HL-60 (cell line): ENCODE results near the gene HS6ST3.

Experiments
- POLR2AphosphoS5 ChIP-seq: IDR thresholded peaks from 2 replicates; pipeline ENCODE4 v1.6.1; 2012; ENCODE audit warnings: low read depth
- TF ChIP-seq, protein P1 (sequence below): IDR thresholded peaks from 2 replicates; pipeline ENCODE4 v1.6.1; 2012; ENCODE audit warnings: low read depth; ENCODE audit not compliant: insufficient replicate concordance

DNA sequence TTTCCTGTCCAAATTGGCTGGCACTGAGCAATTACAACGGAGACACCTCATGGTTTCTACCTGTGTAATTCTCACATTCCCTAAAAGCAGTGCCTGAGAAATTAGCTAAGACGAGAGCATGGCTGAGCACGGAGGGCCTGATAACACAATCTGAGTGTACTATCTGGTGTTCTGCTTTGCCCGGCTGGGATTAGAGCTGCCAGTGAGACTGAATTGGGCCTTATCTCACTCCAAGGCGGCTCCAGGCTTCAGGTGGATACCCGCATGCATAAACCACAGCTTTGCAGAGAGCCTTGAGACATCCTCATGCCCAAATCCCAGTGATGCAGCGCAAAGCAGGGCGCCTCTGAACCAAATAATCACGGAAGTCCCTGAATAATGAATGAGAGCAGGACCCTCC lies 732.1 kb downstream of the HS6ST3 start:
- TF ChIP-seq, protein P1, sequence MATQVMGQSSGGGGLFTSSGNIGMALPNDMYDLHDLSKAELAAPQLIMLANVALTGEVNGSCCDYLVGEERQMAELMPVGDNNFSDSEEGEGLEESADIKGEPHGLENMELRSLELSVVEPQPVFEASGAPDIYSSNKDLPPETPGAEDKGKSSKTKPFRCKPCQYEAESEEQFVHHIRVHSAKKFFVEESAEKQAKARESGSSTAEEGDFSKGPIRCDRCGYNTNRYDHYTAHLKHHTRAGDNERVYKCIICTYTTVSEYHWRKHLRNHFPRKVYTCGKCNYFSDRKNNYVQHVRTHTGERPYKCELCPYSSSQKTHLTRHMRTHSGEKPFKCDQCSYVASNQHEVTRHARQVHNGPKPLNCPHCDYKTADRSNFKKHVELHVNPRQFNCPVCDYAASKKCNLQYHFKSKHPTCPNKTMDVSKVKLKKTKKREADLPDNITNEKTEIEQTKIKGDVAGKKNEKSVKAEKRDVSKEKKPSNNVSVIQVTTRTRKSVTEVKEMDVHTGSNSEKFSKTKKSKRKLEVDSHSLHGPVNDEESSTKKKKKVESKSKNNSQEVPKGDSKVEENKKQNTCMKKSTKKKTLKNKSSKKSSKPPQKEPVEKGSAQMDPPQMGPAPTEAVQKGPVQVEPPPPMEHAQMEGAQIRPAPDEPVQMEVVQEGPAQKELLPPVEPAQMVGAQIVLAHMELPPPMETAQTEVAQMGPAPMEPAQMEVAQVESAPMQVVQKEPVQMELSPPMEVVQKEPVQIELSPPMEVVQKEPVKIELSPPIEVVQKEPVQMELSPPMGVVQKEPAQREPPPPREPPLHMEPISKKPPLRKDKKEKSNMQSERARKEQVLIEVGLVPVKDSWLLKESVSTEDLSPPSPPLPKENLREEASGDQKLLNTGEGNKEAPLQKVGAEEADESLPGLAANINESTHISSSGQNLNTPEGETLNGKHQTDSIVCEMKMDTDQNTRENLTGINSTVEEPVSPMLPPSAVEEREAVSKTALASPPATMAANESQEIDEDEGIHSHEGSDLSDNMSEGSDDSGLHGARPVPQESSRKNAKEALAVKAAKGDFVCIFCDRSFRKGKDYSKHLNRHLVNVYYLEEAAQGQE: no peak
- no peak for TF ChIP-seq POLR2AphosphoS5
